ENCODE measurements around the gene METRNL.

Gene METRNL

GRCh38 chr17:83036193-83036592 is 43.2 kb upstream of the METRNL start:
- Histone ChIP-seq H3K27ac (ENCODE audit: low read depth, low read length, poor library complexity, severe bottlenecking) (no peak overlapping the region), H3K27me3 (ENCODE audit: insufficient read depth, low read length) (no peaks in the 10 kb centered on the region), H3F3A (ENCODE audit: insufficient read depth, low read length) (no peaks in the 10 kb centered on the region), H3K4me1 (ENCODE audit: insufficient read depth, low read length, severe bottlenecking) (no peaks in the 10 kb centered on the region), H4K20me1 (ENCODE audit: insufficient read depth, low read length) (no peaks in the 10 kb centered on the region), H3K9me3 (ENCODE audit: low read length) (0 out of 2 replicates have a peak, but pooled peaks cover 3% of the 10 kb centered on the region), H3K4me3 (ENCODE audit: low read depth, low read length, poor library complexity, severe bottlenecking) (no peak overlapping the region), H3K79me2 (ENCODE audit: insufficient read depth, low read length) (no peaks in the 10 kb centered on the region), H3K4me2 (ENCODE audit: low read length) (no peak overlapping the region), H3K36me3 (ENCODE audit: insufficient read depth, low read length) (peaks cover 22% of the 10 kb centered on the region), H3K9me2 (ENCODE audit: low read depth, low read length) (no peaks in the 10 kb centered on the region), H3K9ac (ENCODE audit: low read length) (no peak overlapping the region), H2AFZ (ENCODE audit: low read length) (no peak overlapping the region)
- TF ChIP-seq, protein P1, sequence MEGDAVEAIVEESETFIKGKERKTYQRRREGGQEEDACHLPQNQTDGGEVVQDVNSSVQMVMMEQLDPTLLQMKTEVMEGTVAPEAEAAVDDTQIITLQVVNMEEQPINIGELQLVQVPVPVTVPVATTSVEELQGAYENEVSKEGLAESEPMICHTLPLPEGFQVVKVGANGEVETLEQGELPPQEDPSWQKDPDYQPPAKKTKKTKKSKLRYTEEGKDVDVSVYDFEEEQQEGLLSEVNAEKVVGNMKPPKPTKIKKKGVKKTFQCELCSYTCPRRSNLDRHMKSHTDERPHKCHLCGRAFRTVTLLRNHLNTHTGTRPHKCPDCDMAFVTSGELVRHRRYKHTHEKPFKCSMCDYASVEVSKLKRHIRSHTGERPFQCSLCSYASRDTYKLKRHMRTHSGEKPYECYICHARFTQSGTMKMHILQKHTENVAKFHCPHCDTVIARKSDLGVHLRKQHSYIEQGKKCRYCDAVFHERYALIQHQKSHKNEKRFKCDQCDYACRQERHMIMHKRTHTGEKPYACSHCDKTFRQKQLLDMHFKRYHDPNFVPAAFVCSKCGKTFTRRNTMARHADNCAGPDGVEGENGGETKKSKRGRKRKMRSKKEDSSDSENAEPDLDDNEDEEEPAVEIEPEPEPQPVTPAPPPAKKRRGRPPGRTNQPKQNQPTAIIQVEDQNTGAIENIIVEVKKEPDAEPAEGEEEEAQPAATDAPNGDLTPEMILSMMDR (IDR thresholded peaks at IDR 0.05; ENCODE audit: low read length): no peak
- no peak for TF ChIP-seq EZH2 (IDR thresholded peaks at IDR 0.05; ENCODE audit: borderline replicate concordance, low read length)

DNA sequence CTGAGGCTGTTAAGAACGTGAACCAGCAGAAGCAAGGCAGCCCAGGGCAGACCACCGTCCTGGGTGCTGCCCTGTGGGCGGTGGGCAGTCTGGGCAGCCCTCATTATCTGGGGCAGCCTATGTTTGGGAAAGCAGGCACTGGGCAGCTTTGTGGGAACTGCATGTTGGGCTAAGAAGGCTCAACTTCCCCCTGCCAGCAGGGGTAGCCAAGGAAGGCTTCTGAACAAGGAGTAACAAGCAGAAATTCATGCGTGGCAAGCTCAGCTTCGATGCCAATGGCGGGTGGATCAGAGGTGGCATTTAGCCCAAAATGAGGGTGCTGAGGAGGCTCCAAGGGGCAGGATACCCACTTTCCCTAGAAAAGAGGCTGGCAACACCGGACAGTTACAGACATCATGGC is 42.7 kb upstream of the METRNL start:
- no peak overlapping the region for H2AFZ ChIP-seq (ENCODE audit: low read length)
- H3K79me2 ChIP-seq (ENCODE audit: insufficient read depth, low read length): no peaks in the 10 kb centered on the region
- no peaks in the 10 kb centered on the region for H4K20me1 ChIP-seq (ENCODE audit: insufficient read depth, low read length)
- H3K9me2 ChIP-seq (ENCODE audit: low read depth, low read length): no peaks in the 10 kb centered on the region
- no peak overlapping the region for H3K27ac ChIP-seq (ENCODE audit: low read depth, low read length, poor library complexity, severe bottlenecking)
- H3K4me2 ChIP-seq (ENCODE audit: low read length): no peak overlapping the region
- TF ChIP-seq, protein P1 (IDR thresholded peaks at IDR 0.05; ENCODE audit: low read length): no peak
- no peak for TF ChIP-seq EZH2 (IDR thresholded peaks at IDR 0.05; ENCODE audit: borderline replicate concordance, low read length)
- H3K4me1 ChIP-seq (ENCODE audit: insufficient read depth, low read length, severe bottlenecking): no peaks in the 10 kb centered on the region
- H3K27me3 ChIP-seq (ENCODE audit: insufficient read depth, low read length): no peaks in the 10 kb centered on the region
- peaks cover 26% of the 10 kb centered on the region for H3K36me3 ChIP-seq (ENCODE audit: insufficient read depth, low read length)
- H3F3A ChIP-seq (ENCODE audit: insufficient read depth, low read length): no peaks in the 10 kb centered on the region
- peaks cover 8% of the 10 kb centered on the region for H3K9me3 ChIP-seq (ENCODE audit: low read length)
- H3K4me3 ChIP-seq (ENCODE audit: low read depth, low read length, poor library complexity, severe bottlenecking): no peak overlapping the region
- H3K9ac ChIP-seq (ENCODE audit: low read length): no peak overlapping the region

DNA sequence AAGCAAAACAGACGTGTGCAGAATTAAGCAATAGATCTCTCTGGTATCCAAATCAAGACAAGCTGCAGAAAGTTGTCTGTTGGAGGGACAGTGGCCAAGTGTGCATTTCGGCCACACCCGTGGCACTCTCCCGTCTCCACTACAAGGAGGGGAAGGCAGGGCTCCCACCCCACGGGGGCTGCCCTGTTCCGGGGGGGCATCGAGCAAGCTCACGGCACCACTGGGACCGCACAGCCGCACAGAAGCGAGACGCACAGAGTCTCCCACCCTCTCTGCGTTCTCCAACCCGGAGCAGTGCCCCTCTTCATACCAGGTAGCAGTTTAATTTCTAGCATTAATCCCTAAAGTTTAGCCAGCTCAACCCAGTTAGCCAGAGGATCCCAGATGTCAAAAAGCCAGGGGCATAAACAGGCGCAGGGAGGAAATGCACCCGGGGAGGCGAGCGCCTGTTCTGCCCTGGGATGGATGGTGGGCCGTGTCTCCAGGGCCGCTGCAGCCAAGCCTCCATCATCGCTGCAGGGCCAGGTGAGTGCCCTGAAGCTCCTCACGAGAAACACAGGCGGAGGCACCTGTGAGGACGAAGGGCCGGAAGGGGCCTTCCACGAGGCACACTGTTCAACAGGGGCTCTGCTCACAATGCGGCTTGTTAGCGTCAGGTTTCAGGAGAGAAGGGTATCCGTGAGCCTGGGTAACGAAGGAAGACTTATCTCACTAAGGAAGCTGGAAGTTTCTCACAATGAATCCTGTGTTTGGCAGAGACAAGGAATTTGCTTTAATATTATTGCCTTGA is 42.1 kb upstream of the METRNL start:
- Histone ChIP-seq H3K9me3 (ENCODE audit: low read length) (peaks cover 8% of the 10 kb centered on the region), H3K27ac (ENCODE audit: low read depth, low read length, poor library complexity, severe bottlenecking) (no peak overlapping the region), H3K27me3 (ENCODE audit: insufficient read depth, low read length) (no peaks in the 10 kb centered on the region), H3K4me3 (ENCODE audit: low read depth, low read length, poor library complexity, severe bottlenecking) (no peak overlapping the region), H4K20me1 (ENCODE audit: insufficient read depth, low read length) (no peaks in the 10 kb centered on the region), H3K79me2 (ENCODE audit: insufficient read depth, low read length) (no peaks in the 10 kb centered on the region), H3K4me2 (ENCODE audit: low read length) (no peak overlapping the region), H3K9me2 (ENCODE audit: low read depth, low read length) (no peaks in the 10 kb centered on the region), H3F3A (ENCODE audit: insufficient read depth, low read length) (no peaks in the 10 kb centered on the region), H3K36me3 (ENCODE audit: insufficient read depth, low read length) (peaks cover 32% of the 10 kb centered on the region), H3K4me1 (ENCODE audit: insufficient read depth, low read length, severe bottlenecking) (no peaks in the 10 kb centered on the region), H2AFZ (ENCODE audit: low read length) (no peak overlapping the region), H3K9ac (ENCODE audit: low read length) (no peak overlapping the region)
- TF ChIP-seq EZH2 (IDR thresholded peaks at IDR 0.05; ENCODE audit: borderline replicate concordance, low read length): no peak
- TF ChIP-seq, protein P1 (IDR thresholded peaks at IDR 0.05; ENCODE audit: low read length): no peak

Data from OCI-LY1 (cell line).